GM19099 (cell line): ENCODE results near the gene TMEM52.

Source experiments
- POLR2A ChIP-seq: IDR thresholded peaks from 3 replicates; pipeline ENCODE4 v1.6.1; 2011; ENCODE audit warnings: low read depth; ENCODE audit not compliant: insufficient read length; ENCODE audit errors: extremely low read depth

Gene TMEM52

DNA sequence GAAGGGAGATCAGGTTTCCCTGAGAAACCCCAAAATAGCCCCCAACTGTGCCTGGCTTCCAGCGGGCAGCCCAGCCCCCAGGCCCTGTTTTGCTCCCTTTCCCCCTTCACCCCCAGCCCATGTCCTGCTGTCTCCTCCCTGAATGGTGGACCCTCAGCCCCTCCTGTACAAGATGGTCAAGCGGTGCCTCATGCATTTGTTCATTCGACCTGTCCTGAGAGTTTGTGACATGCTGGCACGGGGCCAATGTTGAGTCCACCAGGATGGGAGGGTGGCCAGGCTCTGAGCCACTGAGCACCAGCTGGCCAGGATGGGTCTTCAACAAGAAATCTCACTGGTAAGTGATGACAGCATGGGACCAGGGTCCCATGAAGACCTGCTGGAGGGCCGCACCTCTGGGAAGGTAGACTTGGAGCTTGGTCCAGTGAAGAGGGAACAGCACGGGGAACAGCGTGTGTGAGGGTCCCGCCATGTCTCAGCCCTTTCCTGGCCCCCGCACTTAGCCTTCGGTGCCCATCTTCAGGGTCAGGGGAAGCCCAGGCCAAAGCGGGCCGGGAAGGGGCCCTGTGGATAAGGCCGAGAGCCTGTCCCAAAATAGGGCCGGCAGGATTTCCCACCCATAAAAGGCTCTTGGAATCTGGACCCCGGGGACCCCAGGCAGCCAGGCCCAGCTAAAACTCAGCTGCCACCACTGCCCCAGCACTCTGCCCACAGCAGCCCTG lies 3.9 kb downstream of the TMEM52 start, which contains the start of gene CALML6:
Gene CALML6, plus strand, starts transcription at position 290 of the 722 bp plus-strand sequence. Its CDS starts 21 bp downstream, at position 311.
- no peak for TF ChIP-seq POLR2A

GRCh38 chr1:1914101-1914970 lies 4.7 kb downstream of the TMEM52 start:
- no peak for TF ChIP-seq POLR2A

DNA sequence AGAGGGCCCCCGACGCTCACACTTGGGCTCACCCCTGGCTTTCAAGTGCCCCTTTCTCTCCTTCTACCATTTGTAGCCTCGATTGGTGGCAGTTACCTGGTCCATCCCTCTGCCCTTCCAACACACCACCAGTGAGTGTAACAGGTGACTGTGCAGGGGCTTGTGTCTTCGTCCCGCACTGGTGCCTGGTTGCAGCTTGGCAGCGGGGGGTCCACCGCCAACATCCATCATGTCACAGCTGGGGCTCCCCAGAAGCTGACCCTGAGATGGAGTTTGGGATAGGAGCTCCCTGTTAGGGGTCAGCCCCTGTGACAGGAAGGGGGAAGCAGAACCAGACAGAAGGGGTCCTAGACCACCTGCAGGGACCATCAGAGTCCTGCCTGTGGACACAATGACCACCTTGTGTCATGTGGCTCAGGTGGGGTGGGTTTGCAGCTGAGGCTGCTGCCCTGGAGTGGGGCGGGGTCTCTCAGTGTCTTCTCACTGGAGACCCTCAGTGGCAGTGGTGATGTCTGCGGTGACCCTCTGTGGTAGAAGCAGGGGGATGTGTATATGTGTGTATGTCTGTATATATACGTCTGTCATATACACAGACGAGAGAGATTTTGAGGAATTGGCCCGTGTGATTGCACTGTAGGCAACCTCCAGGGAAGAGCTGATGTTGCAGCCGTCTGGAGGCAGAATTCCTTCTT lies 7.6 kb downstream of the TMEM52 start:
- TF ChIP-seq POLR2A: no peak

- no peak for TF ChIP-seq POLR2A
Observed at GRCh38 chr1:1910651-1911331, 8.3 kb downstream of the TMEM52 start.

- no peak for TF ChIP-seq POLR2A
Observed at GRCh38 chr1:1910033-1910465, 9.0 kb downstream of the TMEM52 start.

- TF ChIP-seq POLR2A: no peak
Observed at GRCh38 chr1:1908506-1908791, 10.6 kb downstream of the TMEM52 start.

GRCh38 chr1:1907098-1907736 lies 11.9 kb downstream of the TMEM52 start:
- TF ChIP-seq POLR2A: no peak

GRCh38 chr1:1906185-1907097 lies 12.6 kb downstream of the TMEM52 start:
- TF ChIP-seq POLR2A: no peak

GRCh38 chr1:1903224-1903623 lies 15.9 kb downstream of the TMEM52 start:
- no peak for TF ChIP-seq POLR2A

- no peak for TF ChIP-seq POLR2A
Observed at GRCh38 chr1:1901641-1902294, 17.3 kb downstream of the TMEM52 start.

DNA sequence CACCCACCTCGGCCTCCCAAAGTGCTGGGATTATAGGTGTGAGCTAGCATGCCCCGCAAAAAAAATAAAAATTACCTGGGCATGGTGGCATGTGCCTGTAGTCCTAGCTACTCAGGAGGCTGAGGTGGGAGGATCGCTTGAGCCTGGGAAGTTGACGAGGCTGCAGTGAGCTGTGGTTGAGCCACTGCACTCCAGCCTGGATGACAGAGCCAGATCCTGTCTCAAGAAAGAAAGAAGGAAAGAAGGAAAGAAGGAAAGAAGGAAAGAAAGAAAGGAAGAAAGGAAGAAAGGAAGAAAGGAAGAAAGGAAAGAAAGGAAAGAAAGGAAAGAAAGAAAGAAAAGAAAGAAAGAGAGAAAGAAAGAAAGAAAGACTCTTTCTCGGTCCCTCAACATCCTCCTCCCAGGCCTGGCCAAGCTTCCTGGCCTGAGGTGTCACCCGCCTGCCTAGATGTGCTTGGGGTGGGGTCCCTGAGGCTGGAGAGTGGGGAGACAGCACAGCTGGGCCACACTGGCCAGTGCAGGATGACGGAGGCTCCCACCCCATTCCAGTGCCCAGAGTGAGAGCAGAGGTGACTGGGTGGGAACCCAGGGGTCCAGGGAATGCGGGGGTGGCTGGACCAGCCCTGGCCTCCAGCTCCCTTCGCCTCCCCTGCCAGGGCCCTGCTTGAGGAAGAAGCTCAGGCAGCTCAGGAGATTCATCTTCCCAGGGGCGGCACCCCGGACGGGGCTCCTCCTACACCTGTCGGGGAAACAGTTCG lies 18.0 kb downstream of the TMEM52 start:
- TF ChIP-seq POLR2A: no peak

- no peak for TF ChIP-seq POLR2A
Observed at GRCh38 chr1:1899967-1900327, 19.1 kb downstream of the TMEM52 start.
